ENCODE data around the gene WIPF3. TPM values are rescaled to one million over a fixed set of nuclear protein-coding genes. Genes with fewer than 3 reads are reported as not detected.

Gene WIPF3
- total and polyA plus RNA-seq, 2 of the 4 experiments (the other 2 are of a cell fraction), result not detected

- dilution Hi-C loops (cut with HindIII; ENCODE audit: low sequenced_read_pairs, unreplicated experiment) (no loop called here), intact Hi-C loops (cut with micrococcal nuclease) (loop anchor here (2.0 kb wide), 1 partner anchor 183 kb away; no protein-coding TSS in a partner anchor), in situ Hi-C loops (cut with MboI; ENCODE audit: low sequenced_read_pairs) (loop anchor here (10.0 kb wide), 1 partner anchor 195 kb away; no protein-coding TSS in a partner anchor)
- Histone ChIP-seq H3K4me3 (ENCODE audit: insufficient read depth, low read depth, low read length) (no peak overlapping the region), H3K9me1 (ENCODE audit: insufficient read depth, low read length) (no peaks in the 10 kb centered on the region), H3K23ac (ENCODE audit: low read depth, low read length) (no peak overlapping the region), H2AK9ac (replicated peaks; ENCODE audit: low read depth, low read length, poor library complexity) (no peak overlapping the region), H4K5ac (ENCODE audit: low read depth, low read length) (no peak overlapping the region), H3K4me2 (ENCODE audit: low read depth, low read length) (no peak overlapping the region), H4K20me1 (ENCODE audit: insufficient read depth, low read length) (no peaks in the 10 kb centered on the region), H2AFZ (replicated peaks; ENCODE audit: low read length, poor library complexity) (no peak overlapping the region), H4K91ac (ENCODE audit: insufficient read depth, low read depth, low read length) (no peak overlapping the region), H2BK5ac (ENCODE audit: low read depth, low read length, poor library complexity, severe bottlenecking) (no peak overlapping the region), H3K56ac (ENCODE audit: extremely low read depth, insufficient read depth, low read length) (no peak overlapping the region), H3K79me1 (ENCODE audit: low read depth in 1 of 2, low read length in 2 of 2) (no peaks in the 10 kb centered on the region), H3K9me3 (ENCODE audit: control insufficient read depth, insufficient read depth, low read length) (no peaks in the 10 kb centered on the region), H3K4me1 (ENCODE audit: control insufficient read depth, insufficient read depth, low read length) (no peaks in the 10 kb centered on the region), H3K4ac (ENCODE audit: low read depth, low read length) (no peak overlapping the region), H3K27ac (ENCODE audit: insufficient read depth, low read length) (no peak overlapping the region), H2BK15ac (ENCODE audit: low read depth, low read length) (no peak overlapping the region), H2BK20ac (ENCODE audit: low read depth, low read length) (no peak overlapping the region), H3K9ac (ENCODE audit: low read depth, low read length) (no peak overlapping the region), H3K36me3 (ENCODE audit: control insufficient read depth, insufficient read depth, low read length) (no peaks in the 10 kb centered on the region), H2AK5ac (ENCODE audit: low read depth, low read length) (no peak overlapping the region), H4K8ac (ENCODE audit: low read depth in 2 of 2, low read length in 2 of 2) (no peak overlapping the region), H3K14ac (replicated peaks; ENCODE audit: low read depth, low read length) (no peak overlapping the region), H2BK120ac (ENCODE audit: low read depth, low read length) (no peak overlapping the region), H3K18ac (ENCODE audit: low read depth, low read length) (no peak overlapping the region), H3K27me3 (ENCODE audit: control insufficient read depth, insufficient read depth, low read length) (peaks cover 17% of the 10 kb centered on the region)
- peak; percentile 21 for DNase-seq
- POLR2A ChIA-PET (ENCODE audit: unreplicated experiment), result no interaction called here
- CTCF ChIA-PET, result interaction anchor here (0.9 kb wide), 1 partner anchor 42 kb away, joined by 3 read pairs; no protein-coding TSS in a partner anchor
- ATAC-seq (ENCODE audit: low read depth), result peak; percentile 29; the same call in 1 of the 2 replicates
- WGBS, 2 experiments (ENCODE audit: extremely low coverage in 2 of 2, insufficient read length in 1 of 2), result no CpG with 5 or more reads among the region's 2 CpGs
- TF ChIP-seq USF2 (IDR thresholded peaks at IDR 0.05; ENCODE audit: low read depth, low read length), result peak; percentile 54
- TF ChIP-seq MXI1 (IDR thresholded peaks at IDR 0.05; ENCODE audit: borderline replicate concordance, low read depth, low read length), result no peak
- no peak for TF ChIP-seq FOS (IDR thresholded peaks at IDR 0.05; ENCODE audit: low read depth, low read length)
- BruUV-seq (replicated peaks), result no TSS peak
Observed at GRCh38 chr7:29879609-29880008, 73.3 kb downstream of the WIPF3 start.

Measured in IMR-90 (cell line).